ENCODE results near the gene PHYH.

GRCh38 chr10:13268310-13268709 lies 31.6 kb downstream of the PHYH start:
- TF ChIP-seq CTCF (IDR thresholded peaks at IDR 0.05) = no peak
- no peak for TF ChIP-seq POLR2A (IDR thresholded peaks at IDR 0.05)
